WERI-Rb-1 (cell line): Measurements from ENCODE around the gene LYL1.
A peak's percentile ranks its signal among the peaks of the same experiment; 100 is the strongest.

ENCODE experiments used
- DNase-seq: peaks from one replicate; pipeline ENCODE4 v3.0.0-alpha.2; 2020
- H3K27ac ChIP-seq: fragments of 250-450 bp; sonication (Bioruptor Pico); 2 replicates; pipeline ENCODE4 v1.5.1; 2020; ENCODE audit warnings: mild to moderate bottlenecking, moderate library complexity
- H3K27me3 ChIP-seq: fragments of 250-450 bp; sonication (Bioruptor Pico); 2 replicates; pipeline ENCODE4 v1.5.1; 2021; ENCODE audit warnings: mild to moderate bottlenecking, low read depth, moderate library complexity; ENCODE audit not compliant: insufficient read depth, severe bottlenecking
- H3K36me3 ChIP-seq: fragments of 250-450 bp; sonication (Bioruptor Pico); 2 replicates; pipeline ENCODE4 v1.5.1; 2020; ENCODE audit warnings: mild to moderate bottlenecking, moderate library complexity
- H3K4me3 ChIP-seq: 2 replicates; pipeline ENCODE4 v1.5.1; 2011; ENCODE audit warnings: low read depth, mild to moderate bottlenecking, control low read depth, low read length
- H3K9me3 ChIP-seq: fragments of 250-450 bp; sonication (Bioruptor Pico); 2 replicates; pipeline ENCODE4 v1.5.1; 2021; ENCODE audit warnings: mild to moderate bottlenecking, moderate library complexity; ENCODE audit not compliant: severe bottlenecking
- CTCF ChIP-seq: IDR thresholded peaks from 2 replicates; pipeline ENCODE4 v1.5.1; 2011; ENCODE audit warnings: low read depth, mild to moderate bottlenecking, control low read depth, inconsistent platforms, low read length

The LYL1 gene

GRCh38 chr19:13052447-13053175 lies 50.0 kb downstream of the LYL1 start:
- Histone ChIP-seq H3K4me3 (no peak overlapping the region), H3K9me3 (no peaks in the 10 kb centered on the region), H3K36me3 (no peaks in the 10 kb centered on the region), H3K27ac (no peak overlapping the region), H3K27me3 (no peaks in the 10 kb centered on the region)
- no peak for TF ChIP-seq CTCF
- no peak for DNase-seq

DNA sequence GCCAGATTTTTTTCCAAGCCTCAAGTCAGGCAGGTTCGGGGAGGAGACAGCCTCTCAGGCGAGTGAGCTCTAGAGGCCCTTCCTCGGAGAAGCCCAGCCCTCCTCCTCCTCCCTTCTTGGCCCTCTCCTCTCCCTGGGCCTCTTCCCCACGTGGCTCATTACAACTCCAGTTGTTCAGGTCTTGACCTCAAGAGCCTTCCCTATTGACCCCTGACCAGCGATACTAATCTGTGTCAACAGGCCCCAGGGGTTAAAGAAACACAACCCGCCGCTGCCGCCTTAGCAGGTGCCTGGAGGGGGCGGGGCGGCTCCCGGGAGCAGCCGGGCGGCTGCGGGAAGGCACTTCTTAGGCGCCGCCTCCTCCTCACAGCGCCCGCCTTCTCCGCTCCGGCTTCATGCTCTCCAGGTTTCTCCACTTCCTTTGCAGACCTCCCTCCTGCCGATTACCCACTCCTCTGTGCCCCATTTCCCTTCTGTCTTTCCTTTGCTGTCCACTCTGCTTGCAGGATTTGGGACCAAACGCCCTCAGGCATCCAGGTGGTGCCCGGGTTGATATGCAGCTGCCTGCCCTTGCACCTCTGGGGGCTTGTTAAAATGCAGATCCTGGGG lies 51.0 kb downstream of the LYL1 start:
- DNase-seq = peak; percentile 75
- no peak for TF ChIP-seq CTCF
- no peaks in the 10 kb centered on the region for H3K27me3 ChIP-seq
- no peak overlapping the region; the same call in 1 of the 2 replicates for H3K27ac ChIP-seq
- H3K36me3 ChIP-seq = no peaks in the 10 kb centered on the region
- H3K9me3 ChIP-seq = no peaks in the 10 kb centered on the region
- peak overlapping the region; percentile 18; the same call in 1 of the 2 replicates for H3K4me3 ChIP-seq

DNA sequence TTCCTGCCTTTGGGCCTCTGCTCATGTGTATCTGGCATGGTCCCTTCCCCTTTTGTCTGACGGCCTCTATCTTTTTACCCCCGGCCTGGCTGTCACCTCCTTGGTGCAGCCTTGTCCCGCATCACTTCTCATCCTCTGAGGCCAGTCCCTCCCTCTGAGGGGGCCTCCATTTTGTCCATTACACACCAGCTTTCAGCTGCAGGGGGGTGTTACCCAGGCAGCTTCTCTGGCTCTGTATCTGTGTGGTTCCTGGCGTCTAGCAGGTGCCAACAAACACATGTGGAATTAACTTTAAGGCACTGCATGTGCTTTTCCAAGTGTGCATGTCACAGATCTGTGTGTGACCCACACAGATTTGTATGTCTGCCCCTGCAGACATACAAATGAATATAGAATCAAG lies 52.4 kb downstream of the LYL1 start:
- no peak for TF ChIP-seq CTCF
- no peak for DNase-seq
- Histone ChIP-seq H3K4me3 (no peak overlapping the region), H3K27me3 (no peaks in the 10 kb centered on the region), H3K27ac (no peak overlapping the region), H3K36me3 (no peaks in the 10 kb centered on the region), H3K9me3 (no peaks in the 10 kb centered on the region)
